GM12878 (cell line): Measurements from ENCODE around the gene DQX1. TPM values are rescaled to one million over a fixed set of nuclear protein-coding genes. Genes with fewer than 3 reads are reported as not detected.

Experiments used
- POU2F2 ChIP-seq: IDR thresholded peaks from 3 replicates; pipeline ENCODE4 v1.6.1; 2011; ENCODE audit warnings: low read depth, mild to moderate bottlenecking, low read length, borderline replicate concordance
- YBX1 ChIP-seq: fragments of 450-650 bp; IDR thresholded peaks from 2 replicates; pipeline ENCODE4 v1.6.1; 2016; ENCODE audit warnings: antibody characterized with exemption
- polyA plus RNA-seq, 11 experiments: library from polyadenylated mRNA; depleted of rRNA in 4 of 11; unstranded in 6 of 11; stranded (reverse) in 5 of 11; fragments of >200 nt; fragmentation: Nextera tagmentation in 4 of 11; fragmentation: Illumina TruSeq in 1 of 11; extraction: Ambion mirVana in 4 of 11; extraction: Trizol in 1 of 11; gene quantifications; 1 replicate in 1 of 11; 2 replicates in 10 of 11; pipeline versions ENCODE4 v1.2.1 to v1.2.3, GENCODE V29; 2011 to 2016; ENCODE audit warnings: inconsistent platforms in 2 of 11, missing spikeins in 2 of 11, low read depth in 1 of 11
- total RNA-seq, 4 experiments: library from RNA; depleted of rRNA in 3 of 4; stranded (reverse); fragments of >200 nt in 3 of 4; fragmentation: Illumina TruSeq in 1 of 4; extraction: Trizol in 1 of 4; gene quantifications; 2 replicates each; pipeline versions ENCODE4 v1.2.1 to v1.2.3, GENCODE V29; 2013 to 2021
- TF ChIP-seq, protein P1 (sequence below): fragments of 450-650 bp; IDR thresholded peaks from 2 replicates; pipeline ENCODE4 v1.6.1; 2017; ENCODE audit warnings: mild to moderate bottlenecking, moderate library complexity

DQX1 gene
- total and polyA plus RNA-seq, 10 of the 15 experiments (the other 5 are each of a cell fraction or from before 2014, with no cell fraction given) = 0.34 to 2.1 (median 0.86) TPM

DNA sequence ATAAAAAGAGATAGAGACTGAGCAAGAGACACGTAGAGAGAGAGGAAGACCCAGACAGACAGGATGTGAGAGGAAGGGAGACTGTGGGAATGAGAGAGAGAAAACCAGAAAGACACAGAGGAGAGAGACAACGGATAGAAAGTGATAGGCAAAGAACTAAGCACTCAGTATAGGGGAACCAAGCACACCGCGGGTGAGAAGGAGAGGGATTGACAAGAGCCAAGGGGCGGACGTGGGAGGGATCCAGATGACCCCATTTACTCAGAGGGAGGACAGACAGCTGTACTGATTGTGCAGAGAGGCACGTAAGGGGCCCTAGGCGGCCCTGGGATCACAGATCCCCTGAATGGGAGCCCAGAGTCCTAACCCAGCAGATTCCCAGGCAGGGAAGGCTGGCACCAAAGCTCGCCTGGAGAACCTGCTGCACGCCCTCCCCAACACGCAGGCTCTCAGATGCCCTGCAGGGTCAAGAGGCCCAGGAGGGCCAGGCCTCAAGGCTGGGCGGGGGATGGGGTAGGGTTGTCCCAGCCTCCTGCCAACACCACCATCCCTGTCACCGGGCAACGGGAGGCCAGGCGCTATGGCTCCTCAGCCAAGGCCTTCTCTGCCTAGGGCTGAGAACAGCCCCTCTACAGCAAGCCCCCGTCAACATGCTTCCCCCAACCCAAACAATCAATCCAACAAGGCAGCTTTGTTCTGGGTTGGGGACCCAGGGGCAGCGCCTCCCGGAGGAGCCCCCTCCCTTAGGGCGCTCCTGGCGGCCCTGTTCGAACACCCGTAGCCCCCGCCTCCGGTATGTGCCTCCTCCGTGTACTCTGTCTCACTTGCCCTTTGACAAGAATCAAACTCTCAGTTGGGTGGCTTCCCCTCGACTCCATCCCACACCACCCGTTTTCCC is 27.1 kb upstream of the DQX1 start (continued):
- TF ChIP-seq, protein P1, sequence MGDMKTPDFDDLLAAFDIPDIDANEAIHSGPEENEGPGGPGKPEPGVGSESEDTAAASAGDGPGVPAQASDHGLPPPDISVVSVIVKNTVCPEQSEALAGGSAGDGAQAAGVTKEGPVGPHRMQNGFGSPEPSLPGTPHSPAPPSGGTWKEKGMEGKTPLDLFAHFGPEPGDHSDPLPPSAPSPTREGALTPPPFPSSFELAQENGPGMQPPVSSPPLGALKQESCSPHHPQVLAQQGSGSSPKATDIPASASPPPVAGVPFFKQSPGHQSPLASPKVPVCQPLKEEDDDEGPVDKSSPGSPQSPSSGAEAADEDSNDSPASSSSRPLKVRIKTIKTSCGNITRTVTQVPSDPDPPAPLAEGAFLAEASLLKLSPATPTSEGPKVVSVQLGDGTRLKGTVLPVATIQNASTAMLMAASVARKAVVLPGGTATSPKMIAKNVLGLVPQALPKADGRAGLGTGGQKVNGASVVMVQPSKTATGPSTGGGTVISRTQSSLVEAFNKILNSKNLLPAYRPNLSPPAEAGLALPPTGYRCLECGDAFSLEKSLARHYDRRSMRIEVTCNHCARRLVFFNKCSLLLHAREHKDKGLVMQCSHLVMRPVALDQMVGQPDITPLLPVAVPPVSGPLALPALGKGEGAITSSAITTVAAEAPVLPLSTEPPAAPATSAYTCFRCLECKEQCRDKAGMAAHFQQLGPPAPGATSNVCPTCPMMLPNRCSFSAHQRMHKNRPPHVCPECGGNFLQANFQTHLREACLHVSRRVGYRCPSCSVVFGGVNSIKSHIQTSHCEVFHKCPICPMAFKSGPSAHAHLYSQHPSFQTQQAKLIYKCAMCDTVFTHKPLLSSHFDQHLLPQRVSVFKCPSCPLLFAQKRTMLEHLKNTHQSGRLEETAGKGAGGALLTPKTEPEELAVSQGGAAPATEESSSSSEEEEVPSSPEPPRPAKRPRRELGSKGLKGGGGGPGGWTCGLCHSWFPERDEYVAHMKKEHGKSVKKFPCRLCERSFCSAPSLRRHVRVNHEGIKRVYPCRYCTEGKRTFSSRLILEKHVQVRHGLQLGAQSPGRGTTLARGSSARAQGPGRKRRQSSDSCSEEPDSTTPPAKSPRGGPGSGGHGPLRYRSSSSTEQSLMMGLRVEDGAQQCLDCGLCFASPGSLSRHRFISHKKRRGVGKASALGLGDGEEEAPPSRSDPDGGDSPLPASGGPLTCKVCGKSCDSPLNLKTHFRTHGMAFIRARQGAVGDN = peak; percentile 26; the same call in 1 of the 2 replicates
- TF ChIP-seq YBX1 = peak; percentile 71; the same call in 1 of the 2 replicates
- TF ChIP-seq POU2F2 = peak; percentile 12; the same call in 1 of the 3 replicates
